SK-N-SH (cell line): ENCODE results near the gene SSNA1. TPM values are rescaled to one million over a fixed set of nuclear protein-coding genes. Genes with fewer than 3 reads are reported as not detected.
A peak's percentile ranks its signal among the peaks of the same experiment; 100 is the strongest.

Experiments used
- CTCF ChIA-PET: fragments of 300-600, 350-600 bp; formaldehyde crosslinking; extraction: SDS; loops from one replicate; lab custom pipeline; 2021; lab: Yijun Ruan, JAX
- POLR2A ChIA-PET: fragments of 350-600 bp; sonication (Branson Sonifier 250); formaldehyde crosslinking; extraction: SDS; loops from one replicate; lab custom pipeline; 2020; ENCODE audit warnings: antibody characterized with exemption, inconsistent platforms; lab: Yijun Ruan, JAX
- DNase-seq: peaks from one replicate; pipeline ENCODE4 v3.0.0; 2012
- H2AFZ ChIP-seq: fragments of 200-600 bp; sonication (generic); 2 replicates; pipeline ENCODE4 v1.8.1; 2016; ENCODE audit warnings: antibody characterized with exemption, mild to moderate bottlenecking, low read depth
- H3F3A ChIP-seq: fragments of 200-600 bp; sonication (generic); replicated peaks from 2 replicates; pipeline ENCODE3; 2016; ENCODE audit warnings: antibody characterized with exemption, mild to moderate bottlenecking; ENCODE audit not compliant: insufficient read depth
- H3K27ac ChIP-seq, 2 experiments: fragments of 200-500 bp in 1 of 2; fragments of 200-600 bp in 1 of 2; sonication (Bioruptor generic) in 1 of 2; sonication (generic), shearing (Covaris generic) in 1 of 2; 2 replicates each; pipeline versions ENCODE4 v1.5.1 to v1.6.1; 2014 to 2016; ENCODE audit warnings: low read depth in 2 of 2, inconsistent platforms in 1 of 2, low read length in 1 of 2, mild to moderate bottlenecking in 1 of 2, mixed read lengths in 1 of 2
- H3K27me3 ChIP-seq: fragments of 200-600 bp; sonication (generic), shearing (Covaris generic); 2 replicates; pipeline ENCODE4 v1.6.1; 2016; ENCODE audit warnings: mixed run types; ENCODE audit not compliant: insufficient read depth
- H3K36me3 ChIP-seq, 2 experiments: fragments of 200-500 bp in 1 of 2; fragments of 200-600 bp in 1 of 2; sonication (Bioruptor generic) in 1 of 2; sonication (generic) in 1 of 2; replicated peaks in 1 of 2; 2 replicates each; pipeline versions ENCODE3 to v1.5.1; 2014 to 2016; ENCODE audit warnings: low read length in 1 of 2, mild to moderate bottlenecking in 1 of 2; ENCODE audit not compliant: insufficient read depth in 2 of 2, control insufficient read depth in 1 of 2
- H3K4me1 ChIP-seq, 2 experiments: fragments of 200-500 bp in 1 of 2; fragments of 200-600 bp in 1 of 2; sonication (Bioruptor generic) in 1 of 2; sonication (generic), shearing (Covaris generic) in 1 of 2; 2 replicates each; pipeline versions ENCODE4 v1.5.1 to v1.6.1; 2014 to 2016; ENCODE audit warnings: low read depth in 1 of 2, low read length in 1 of 2, mixed run types in 1 of 2; ENCODE audit not compliant: insufficient read depth in 2 of 2, control insufficient read depth in 1 of 2
- H3K4me2 ChIP-seq: fragments of 200-600 bp; sonication (generic), shearing (Covaris generic); 2 replicates; pipeline ENCODE4 v1.6.1; 2017; ENCODE audit warnings: mixed run types
- H3K4me3 ChIP-seq, 2 experiments: fragments of 200-500 bp in 1 of 2; fragments of 200-600 bp in 1 of 2; sonication (Bioruptor generic) in 1 of 2; sonication (generic), shearing (Covaris generic) in 1 of 2; 2 replicates each; pipeline versions ENCODE4 v1.5.1 to v1.8.1; 2014 to 2016; ENCODE audit warnings: low read depth in 2 of 2, inconsistent platforms in 1 of 2, low read length in 1 of 2, mild to moderate bottlenecking in 1 of 2, mixed read lengths in 1 of 2, moderate library complexity in 1 of 2
- H3K79me2 ChIP-seq: fragments of 200-600 bp; sonication (generic); 2 replicates; pipeline ENCODE4 v1.8.1; 2017; ENCODE audit warnings: mild to moderate bottlenecking; ENCODE audit not compliant: insufficient read depth
- H3K9ac ChIP-seq: fragments of 200-600 bp; sonication (generic); 2 replicates; pipeline ENCODE4 v1.6.1; 2017; ENCODE audit warnings: mixed run types
- H3K9me2 ChIP-seq: fragments of 200-600 bp; sonication (generic); 2 replicates; pipeline ENCODE4 v1.6.1; 2017; ENCODE audit warnings: mixed run types
- H3K9me3 ChIP-seq: fragments of 200-600 bp; sonication (generic); 2 replicates; pipeline ENCODE4 v1.6.1; 2017; ENCODE audit warnings: mixed run types, mild to moderate bottlenecking, moderate library complexity
- H4K20me1 ChIP-seq: fragments of 200-600 bp; sonication (generic); 2 replicates; pipeline ENCODE4 v1.6.1; 2017; ENCODE audit warnings: mild to moderate bottlenecking, mixed run types; ENCODE audit not compliant: insufficient read depth
- FOSL2 ChIP-seq: IDR thresholded peaks from 2 replicates; pipeline ENCODE4 v1.4.0; 2012; ENCODE audit warnings: low read depth, mild to moderate bottlenecking, moderate library complexity, borderline replicate concordance
- FOXJ3 ChIP-seq: sonication (generic); formaldehyde crosslinking; IDR thresholded peaks from 2 replicates; pipeline ENCODE4 v1.5.1; 2020; ENCODE audit warnings: mild to moderate bottlenecking, missing genetic modification reagents
- GABPA ChIP-seq: IDR thresholded peaks from 2 replicates; pipeline ENCODE4 v1.4.0; 2012; ENCODE audit warnings: low read depth, mild to moderate bottlenecking
- JUND ChIP-seq: IDR thresholded peaks from 2 replicates; pipeline ENCODE4 v1.4.0; 2012
- MAX ChIP-seq: IDR thresholded peaks from 2 replicates; pipeline ENCODE4 v1.4.0; 2012; ENCODE audit warnings: low read depth
- MEF2A ChIP-seq: IDR thresholded peaks from 2 replicates; pipeline ENCODE4 v1.4.0; 2012; ENCODE audit warnings: low read depth, borderline replicate concordance
- MXI1 ChIP-seq: IDR thresholded peaks from 2 replicates; pipeline ENCODE4 v1.6.1; 2012; ENCODE audit warnings: mild to moderate bottlenecking, low read depth, low read length, improper control_type of control experiment
- NFIC ChIP-seq: IDR thresholded peaks from 2 replicates; pipeline ENCODE4 v1.4.0; 2012; ENCODE audit warnings: borderline replicate concordance
- PBX3 ChIP-seq: IDR thresholded peaks from 2 replicates; pipeline ENCODE4; 2012
- RFX5 ChIP-seq: IDR thresholded peaks from 2 replicates; pipeline ENCODE4 v1.6.1; 2012; ENCODE audit warnings: mild to moderate bottlenecking, improper control_type of control experiment, low read length
- RXRA ChIP-seq: IDR thresholded peaks from 2 replicates; pipeline ENCODE4 v1.4.0; 2012; ENCODE audit warnings: low read depth, mild to moderate bottlenecking, borderline replicate concordance
- TEAD4 ChIP-seq: IDR thresholded peaks from 2 replicates; pipeline ENCODE4 v1.4.0; 2012; ENCODE audit warnings: mild to moderate bottlenecking, borderline replicate concordance; ENCODE audit not compliant: insufficient read depth
- USF2 ChIP-seq: fragments of 150-350 bp; IDR thresholded peaks from 2 replicates; pipeline ENCODE4 v1.6.1; 2017; ENCODE audit warnings: antibody characterized with exemption, low read length, low read depth, borderline replicate concordance
- YY1 ChIP-seq: IDR thresholded peaks from 2 replicates; pipeline ENCODE4 v1.4.0; 2012; ENCODE audit warnings: low read depth, mild to moderate bottlenecking
- WGBS: methylation state at CpG from one replicate; pipeline ENCODE4 v1.1.6; 2017; ENCODE audit warnings: low lambda C conversion rate; 5-methylcytosine and 5-hydroxymethylcytosine counted together
- polyA plus RNA-seq, 3 experiments: library from polyadenylated mRNA; depleted of rRNA; stranded (reverse); fragments of >200 nt; gene quantifications; 2 replicates each; pipeline ENCODE4 v1.2.3, GENCODE V29; 2012

Gene SSNA1
- polyA plus RNA-seq, 1 of the 3 experiments (the other 2 are of a cell fraction), result 124 TPM

GRCh38 chr9:137185921-137186320, 2.6 kb upstream of the SSNA1 start:
- no peaks in the 10 kb centered on the region for H3K9me2 ChIP-seq
- 100% methylated on average over 5 of the region's 19 CpGs for whole genome bisulfite sequencing
- no peak overlapping the region for H3K27ac ChIP-seq
- H3F3A ChIP-seq, result peaks cover 16% of the 10 kb centered on the region
- no peak overlapping the region for H3K4me2 ChIP-seq
- H3K79me2 ChIP-seq, result peaks cover 42% of the 10 kb centered on the region
- no peak overlapping the region for H3K9ac ChIP-seq
- no peak overlapping the region for H2AFZ ChIP-seq
- H3K27me3 ChIP-seq, result no peaks in the 10 kb centered on the region
- H3K4me1 ChIP-seq, result peaks cover 12 to 35% of the 10 kb centered on the region in 2 experiments; a peak in 3 of 4 replicates
- peaks cover 20% of the 10 kb centered on the region for H4K20me1 ChIP-seq
- peaks cover 3 to 53% of the 10 kb centered on the region in 2 experiments for H3K36me3 ChIP-seq
- no peak for TF ChIP-seq GABPA
- TF ChIP-seq RXRA, result no peak
- no peak for TF ChIP-seq JUND
- no peak for TF ChIP-seq FOXJ3
- no peak for TF ChIP-seq YY1
- TF ChIP-seq MXI1, result no peak
- no peak for TF ChIP-seq MAX
- TF ChIP-seq PBX3, result no peak
- no peak for TF ChIP-seq USF2
- no peak for TF ChIP-seq NFIC
- TF ChIP-seq MEF2A, result no peak
- TF ChIP-seq TEAD4, result no peak
- no peak for TF ChIP-seq FOSL2
- TF ChIP-seq RFX5, result no peak
- TF ChIP-seq, all 33 proteins: peak for 0
- H3K9me3 ChIP-seq, result no peaks in the 10 kb centered on the region
- no peak for DNase-seq
- ChIA-PET POLR2A (no interaction called here), CTCF (interaction anchor here (1.4 kb wide), 1 partner anchor 51 kb away, joined by 4 read pairs; no protein-coding TSS in a partner anchor)
- H3K4me3 ChIP-seq, result no peak overlapping the region

- H3K4me3 ChIP-seq, result no peak overlapping the region
- no peaks in the 10 kb centered on the region for H3K9me2 ChIP-seq
- ChIA-PET CTCF (interaction anchor here (1.4 to 3.5 kb wide), 2 partner anchors 14 to 50 kb away, joined by 4 to 24 read pairs; partner anchors contain the start of genes LRRC26 and TMEM210), POLR2A (no interaction called here)
- H3K27ac ChIP-seq, result no peak overlapping the region
- peaks cover 22% of the 10 kb centered on the region for H4K20me1 ChIP-seq
- H3K9me3 ChIP-seq, result no peaks in the 10 kb centered on the region
- peaks cover 16% of the 10 kb centered on the region for H3F3A ChIP-seq
- H3K4me2 ChIP-seq, result peak overlapping the region; percentile 99
- no peak for DNase-seq
- no peak for TF ChIP-seq FOXJ3
- H3K27me3 ChIP-seq, result no peaks in the 10 kb centered on the region
- no peak overlapping the region for H2AFZ ChIP-seq
- H3K36me3 ChIP-seq, result peaks cover 3 to 53% of the 10 kb centered on the region in 2 experiments
- peaks cover 47% of the 10 kb centered on the region for H3K79me2 ChIP-seq
- peaks cover 12 to 35% of the 10 kb centered on the region in 2 experiments; a peak in 3 of 4 replicates for H3K4me1 ChIP-seq
- no peak overlapping the region for H3K9ac ChIP-seq
- 53% methylated on average over 3 of the region's 6 CpGs for WGBS
Observed at GRCh38 chr9:137186385-137186784, 2.1 kb upstream of the SSNA1 start.
